SU-DHL-6 (cell line): ENCODE data around the gene KLF11.

Experiments
- EZH2phosphoT487 ChIP-seq: fragments of 200-600 bp; sonication (generic), shearing (Covaris generic); conservative IDR thresholded peaks from 2 replicates; pipeline ENCODE4 v1.6.1; 2018; ENCODE audit warnings: mild to moderate bottlenecking, antibody characterized with exemption, low read length, moderate library complexity, mixed read lengths
- TF ChIP-seq, protein P1 (sequence below): fragments of 200-600 bp; sonication (generic); IDR thresholded peaks from one replicate; pipeline ENCODE4 v1.5.1; 2017; ENCODE audit warnings: antibody characterized with exemption, mild to moderate bottlenecking, low read length, moderate library complexity; ENCODE audit not compliant: insufficient read depth, poor library complexity, severe bottlenecking

DNA sequence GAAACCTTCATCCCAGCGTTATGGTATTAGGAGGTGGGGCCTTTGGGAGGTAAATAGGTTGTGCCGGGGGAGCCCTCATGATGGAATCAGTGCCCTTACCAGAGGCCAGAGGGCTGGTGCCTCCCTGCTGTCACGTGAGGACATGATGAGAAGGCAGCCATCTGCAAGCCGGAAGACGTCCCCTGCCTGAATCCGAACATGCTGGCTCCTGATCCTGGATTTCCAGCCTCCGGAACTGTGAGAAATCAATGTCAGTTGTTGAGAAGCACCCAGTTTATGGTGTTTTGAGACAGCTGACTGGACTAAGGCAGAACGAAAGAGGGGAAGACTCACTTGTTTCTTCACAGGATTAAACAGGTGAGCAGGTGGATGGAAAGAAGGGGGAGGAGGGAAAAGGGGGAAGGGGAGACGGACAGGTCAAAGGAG is 13.0 kb upstream of the KLF11 start:
- TF ChIP-seq, protein P1, sequence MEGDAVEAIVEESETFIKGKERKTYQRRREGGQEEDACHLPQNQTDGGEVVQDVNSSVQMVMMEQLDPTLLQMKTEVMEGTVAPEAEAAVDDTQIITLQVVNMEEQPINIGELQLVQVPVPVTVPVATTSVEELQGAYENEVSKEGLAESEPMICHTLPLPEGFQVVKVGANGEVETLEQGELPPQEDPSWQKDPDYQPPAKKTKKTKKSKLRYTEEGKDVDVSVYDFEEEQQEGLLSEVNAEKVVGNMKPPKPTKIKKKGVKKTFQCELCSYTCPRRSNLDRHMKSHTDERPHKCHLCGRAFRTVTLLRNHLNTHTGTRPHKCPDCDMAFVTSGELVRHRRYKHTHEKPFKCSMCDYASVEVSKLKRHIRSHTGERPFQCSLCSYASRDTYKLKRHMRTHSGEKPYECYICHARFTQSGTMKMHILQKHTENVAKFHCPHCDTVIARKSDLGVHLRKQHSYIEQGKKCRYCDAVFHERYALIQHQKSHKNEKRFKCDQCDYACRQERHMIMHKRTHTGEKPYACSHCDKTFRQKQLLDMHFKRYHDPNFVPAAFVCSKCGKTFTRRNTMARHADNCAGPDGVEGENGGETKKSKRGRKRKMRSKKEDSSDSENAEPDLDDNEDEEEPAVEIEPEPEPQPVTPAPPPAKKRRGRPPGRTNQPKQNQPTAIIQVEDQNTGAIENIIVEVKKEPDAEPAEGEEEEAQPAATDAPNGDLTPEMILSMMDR = no peak
- no peak for TF ChIP-seq EZH2phosphoT487
